Activated CD8-positive, alpha-beta T cell treated with anti-CD3 and anti-CD28 coated beads for 36 hours (primary cell): ENCODE measurements around the gene PDHA2. TPM values are rescaled to one million over a fixed set of nuclear protein-coding genes. Genes with fewer than 3 reads are reported as not detected.
A peak's percentile ranks its signal among the peaks of the same experiment; 100 is the strongest.

Source experiments
- ATAC-seq: fragments of 200-7000 bp; cut with Tn5 transposase; one replicate; pipeline ENCODE4 v1.10.0; 2021; ENCODE audit warnings: mild to moderate bottlenecking, moderate library complexity
- CTCF ChIA-PET: fragments of 350-600 bp; sonication (Branson Sonifier 250); formaldehyde crosslinking; loops from one replicate; lab custom pipeline; 2021; ENCODE audit warnings: antibody characterized with exemption; lab: Charles Lee
- POLR2A ChIA-PET: fragments of 350-600 bp; sonication (Branson Sonifier 250); formaldehyde crosslinking; loops from one replicate; lab custom pipeline; 2021; ENCODE audit warnings: antibody characterized with exemption; lab: Charles Lee
- DNase-seq: peaks from one replicate; pipeline ENCODE4 v3.0.0-alpha.2; 2020
- H3K27ac Mint-ChIP-seq: one replicate; pipeline ENCODE4 v1.8.0; 2021; ENCODE audit warnings: mild to moderate bottlenecking, mixed read lengths
- H3K27me3 Mint-ChIP-seq: one replicate; pipeline ENCODE4 v1.8.0; 2021; ENCODE audit warnings: mixed read lengths
- H3K36me3 Mint-ChIP-seq: one replicate; pipeline ENCODE4 v1.8.0; 2021; ENCODE audit warnings: low read depth, mixed read lengths
- H3K4me1 Mint-ChIP-seq: one replicate; pipeline ENCODE4 v1.8.0; 2021; ENCODE audit warnings: low read depth, mixed read lengths
- H3K4me3 Mint-ChIP-seq: one replicate; pipeline ENCODE4 v1.8.0; 2021; ENCODE audit warnings: mild to moderate bottlenecking, moderate library complexity, mixed read lengths
- H3K9me3 Mint-ChIP-seq: one replicate; pipeline ENCODE4 v1.8.0; 2021; ENCODE audit warnings: mixed read lengths
- intact Hi-C: fragments of 100-400 bp; cut with micrococcal nuclease; formaldehyde crosslinking; loops from one replicate; pipeline ENCODE4 v1.10.0; 2022
- total RNA-seq, 2 experiments: library from RNA; stranded (reverse); gene quantifications; one replicate each; pipeline ENCODE4 v1.2.3, GENCODE V29; 2021
- TF ChIP-seq, protein P1 (sequence below): fragments of 200-600 bp; IDR thresholded peaks from one replicate; pipeline ENCODE4 v1.8.0; 2022; ENCODE audit warnings: antibody characterized with exemption, mild to moderate bottlenecking

Gene PDHA2
- total RNA-seq, 2 experiments from 2014 or later, result not detected

- H3K27me3 Mint-ChIP-seq, result peaks cover under 1% of the 10 kb centered on the region
- H3K27ac Mint-ChIP-seq, result no peak overlapping the region
- no peaks in the 10 kb centered on the region for H3K9me3 Mint-ChIP-seq
- CTCF ChIA-PET, result interaction anchor here (0.8 kb wide), 1 partner anchor 287 kb away, joined by 3 read pairs; no protein-coding TSS in a partner anchor
- no peaks in the 10 kb centered on the region for H3K4me1 Mint-ChIP-seq
- TF ChIP-seq, protein P1, sequence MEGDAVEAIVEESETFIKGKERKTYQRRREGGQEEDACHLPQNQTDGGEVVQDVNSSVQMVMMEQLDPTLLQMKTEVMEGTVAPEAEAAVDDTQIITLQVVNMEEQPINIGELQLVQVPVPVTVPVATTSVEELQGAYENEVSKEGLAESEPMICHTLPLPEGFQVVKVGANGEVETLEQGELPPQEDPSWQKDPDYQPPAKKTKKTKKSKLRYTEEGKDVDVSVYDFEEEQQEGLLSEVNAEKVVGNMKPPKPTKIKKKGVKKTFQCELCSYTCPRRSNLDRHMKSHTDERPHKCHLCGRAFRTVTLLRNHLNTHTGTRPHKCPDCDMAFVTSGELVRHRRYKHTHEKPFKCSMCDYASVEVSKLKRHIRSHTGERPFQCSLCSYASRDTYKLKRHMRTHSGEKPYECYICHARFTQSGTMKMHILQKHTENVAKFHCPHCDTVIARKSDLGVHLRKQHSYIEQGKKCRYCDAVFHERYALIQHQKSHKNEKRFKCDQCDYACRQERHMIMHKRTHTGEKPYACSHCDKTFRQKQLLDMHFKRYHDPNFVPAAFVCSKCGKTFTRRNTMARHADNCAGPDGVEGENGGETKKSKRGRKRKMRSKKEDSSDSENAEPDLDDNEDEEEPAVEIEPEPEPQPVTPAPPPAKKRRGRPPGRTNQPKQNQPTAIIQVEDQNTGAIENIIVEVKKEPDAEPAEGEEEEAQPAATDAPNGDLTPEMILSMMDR, result no peak
- POLR2A ChIA-PET, result no interaction called here
- DNase-seq (no peak), ATAC-seq (no peak)
- intact Hi-C loops, result no loop called here
- H3K4me3 Mint-ChIP-seq, result no peak overlapping the region
- H3K36me3 Mint-ChIP-seq, result no peaks in the 10 kb centered on the region
These were observed 9.2 kb upstream of the PDHA2 start for GRCh38 chr4:95830651-95831050.

GRCh38 chr4:95831166-95831565 lies 8.7 kb upstream of the PDHA2 start:
- Mint-ChIP-seq H3K4me3 (no peak overlapping the region), H3K4me1 (no peaks in the 10 kb centered on the region), H3K9me3 (no peaks in the 10 kb centered on the region), H3K27ac (no peak overlapping the region), H3K36me3 (no peaks in the 10 kb centered on the region), H3K27me3 (peaks cover 1% of the 10 kb centered on the region)
- intact Hi-C loops, result no loop called here
- TF ChIP-seq, protein P1, result no peak
- ChIA-PET POLR2A (no interaction called here), CTCF (interaction anchor here (0.8 kb wide), 1 partner anchor 287 kb away, joined by 3 read pairs; no protein-coding TSS in a partner anchor)
- no peak for DNase-seq
- no peak for ATAC-seq

DNA sequence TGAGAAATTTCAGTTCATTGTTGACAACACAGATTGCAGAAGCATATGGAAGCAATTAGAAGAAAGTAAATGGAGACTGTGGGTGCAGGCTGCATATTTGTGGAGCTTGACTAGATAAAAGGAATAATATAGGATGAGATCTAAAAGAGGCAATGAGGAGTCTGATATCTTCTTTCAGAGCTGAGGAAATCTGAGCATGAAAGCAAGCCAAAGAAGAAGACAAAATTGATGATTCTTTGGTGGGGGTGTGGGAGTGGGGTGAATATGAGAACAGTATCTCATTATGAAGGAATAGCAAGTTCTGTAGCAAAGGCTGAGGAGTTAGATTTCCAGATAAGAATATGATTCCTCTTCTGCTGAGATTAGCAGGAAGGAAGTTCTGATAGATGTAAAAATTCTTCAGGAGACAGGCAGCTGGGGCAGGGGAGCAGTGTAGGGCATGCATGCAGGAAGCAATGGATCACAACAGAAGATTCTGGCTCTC lies 6.1 kb upstream of the PDHA2 start:
- ATAC-seq, result no peak

DNA sequence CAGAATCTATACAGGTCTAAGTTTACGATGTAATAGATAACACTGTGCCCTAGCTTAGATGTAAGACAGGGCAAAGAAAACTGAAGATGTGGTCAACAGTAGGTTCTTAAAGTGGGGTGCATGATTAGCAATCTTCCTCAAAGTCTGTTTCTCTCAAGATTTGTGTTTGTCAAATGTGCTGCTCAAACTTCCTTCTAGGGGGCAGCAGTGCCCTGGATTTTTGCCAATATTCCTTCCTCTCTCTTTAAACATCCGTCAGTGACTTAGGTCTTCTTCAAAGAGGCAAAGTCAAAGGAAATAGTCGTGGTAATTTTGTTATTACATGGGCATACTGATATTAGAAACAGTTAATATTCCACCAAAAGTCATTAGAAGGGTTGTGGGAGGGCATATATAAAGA lies 4.2 kb upstream of the PDHA2 start:
- peaks cover 1% of the 10 kb centered on the region for H3K27me3 Mint-ChIP-seq
- CTCF ChIA-PET, result no interaction called here
- no peaks in the 10 kb centered on the region for H3K36me3 Mint-ChIP-seq
- no peak for ATAC-seq
- POLR2A ChIA-PET, result no interaction called here
- DNase-seq, result no peak
- no peaks in the 10 kb centered on the region for H3K9me3 Mint-ChIP-seq
- H3K27ac Mint-ChIP-seq, result no peak overlapping the region
- intact Hi-C loops, result no loop called here
- no peaks in the 10 kb centered on the region for H3K4me1 Mint-ChIP-seq
- no peak overlapping the region for H3K4me3 Mint-ChIP-seq
- TF ChIP-seq, protein P1, result peak; percentile 19

More for the DNA sequence above, 6.1 kb upstream of the PDHA2 start:
- CTCF ChIA-PET, result interaction anchor here (1.6 kb wide), 1 partner anchor 10 kb away, joined by 4 read pairs; no protein-coding TSS in a partner anchor
- DNase-seq, result no peak
- H3K9me3 Mint-ChIP-seq, result no peaks in the 10 kb centered on the region
- H3K36me3 Mint-ChIP-seq, result no peaks in the 10 kb centered on the region
- H3K27me3 Mint-ChIP-seq, result peaks cover 1% of the 10 kb centered on the region
- no peak overlapping the region for H3K4me3 Mint-ChIP-seq
- TF ChIP-seq, protein P1, result no peak
- POLR2A ChIA-PET, result no interaction called here
- H3K27ac Mint-ChIP-seq, result no peak overlapping the region
- intact Hi-C loops, result no loop called here
- no peaks in the 10 kb centered on the region for H3K4me1 Mint-ChIP-seq

DNA sequence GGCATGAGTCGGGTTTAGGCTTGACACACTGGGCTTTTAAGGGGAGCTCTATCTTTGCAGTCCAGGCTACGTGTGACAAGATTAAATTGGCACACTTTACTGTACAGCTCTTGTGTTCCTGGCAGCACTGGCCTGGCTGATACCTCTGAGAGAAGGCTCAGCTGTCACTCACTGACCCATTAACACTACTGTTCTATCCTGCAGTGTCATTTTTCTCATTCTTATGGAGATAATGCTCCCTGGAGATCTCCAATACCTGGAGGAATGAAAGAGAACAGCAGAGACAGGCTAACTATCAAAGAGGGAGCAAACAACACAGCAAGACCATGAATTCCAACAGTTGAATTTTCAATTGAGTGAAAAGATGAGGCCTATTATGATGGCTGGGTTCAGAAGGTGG lies 1.7 kb upstream of the PDHA2 start:
- ChIA-PET CTCF (no interaction called here), POLR2A (interaction anchor here (0.6 kb wide), 1 partner anchor 76 kb away, joined by 3 read pairs; no protein-coding TSS in a partner anchor)
- Mint-ChIP-seq H3K4me1 (no peaks in the 10 kb centered on the region), H3K27ac (no peak overlapping the region), H3K27me3 (peaks cover 1% of the 10 kb centered on the region), H3K36me3 (no peaks in the 10 kb centered on the region), H3K9me3 (no peaks in the 10 kb centered on the region), H3K4me3 (no peak overlapping the region)
- ATAC-seq (no peak), DNase-seq (no peak)
- intact Hi-C loops, result no loop called here
- TF ChIP-seq, protein P1, result no peak
